WTC11 (cell line): ENCODE data around the gene KNOP1. TPM values are rescaled to one million over a fixed set of nuclear protein-coding genes. Genes with fewer than 3 reads are reported as not detected.

Source experiments
- ATAC-seq: fragments of 200-7000 bp; cut with Tn5 transposase; 2 replicates; pipeline ENCODE4 v1.10.0; 2021; ENCODE audit warnings: mild to moderate bottlenecking, moderate library complexity
- CTCF ChIA-PET: fragments of 300-600 bp; sonication (Branson Sonifier 250); formaldehyde crosslinking; loops from one replicate; lab custom pipeline; 2021; ENCODE audit warnings: antibody characterized with exemption; lab: Charles Lee
- POLR2A ChIA-PET: fragments of 350-600 bp; sonication (Branson Sonifier 250); formaldehyde crosslinking; loops from one replicate; lab custom pipeline; 2021; ENCODE audit warnings: antibody characterized with exemption; lab: Charles Lee
- DNase-seq: peaks from one replicate; pipeline ENCODE4 v3.0.0; 2021; ENCODE audit warnings: low spot score
- H3K27ac Mint-ChIP-seq: 2 replicates; pipeline ENCODE4 v1.8.0; 2021; ENCODE audit warnings: mixed read lengths
- H3K27me3 Mint-ChIP-seq: 2 replicates; pipeline ENCODE4 v1.8.0; 2021; ENCODE audit warnings: low read depth, mild to moderate bottlenecking, moderate library complexity, mixed read lengths
- H3K36me3 Mint-ChIP-seq: 2 replicates; pipeline ENCODE4 v1.8.0; 2021; ENCODE audit warnings: mixed read lengths
- H3K4me1 Mint-ChIP-seq: 2 replicates; pipeline ENCODE4 v1.8.0; 2022; ENCODE audit warnings: mixed read lengths
- H3K4me3 Mint-ChIP-seq: 2 replicates; pipeline ENCODE4 v1.8.0; 2021; ENCODE audit warnings: mild to moderate bottlenecking, moderate library complexity, mixed read lengths
- H3K9me3 Mint-ChIP-seq: 2 replicates; pipeline ENCODE4 v1.8.0; 2021; ENCODE audit warnings: mixed read lengths
- ATF1 ChIP-seq: sonication (generic); formaldehyde crosslinking; IDR thresholded peaks from 2 replicates; pipeline ENCODE4 v1.8.1; 2023; ENCODE audit warnings: mild to moderate bottlenecking, moderate library complexity, missing genetic modification reagents
- CTCF ChIP-seq: fragments of 200-600 bp; IDR thresholded peaks from 2 replicates; pipeline ENCODE4 v1.8.0; 2022; ENCODE audit warnings: antibody characterized with exemption
- EMX1 ChIP-seq: fragments of 250-450 bp; sonication (Bioruptor Pico); IDR thresholded peaks from 2 replicates; pipeline ENCODE4 v1.8.0; 2021; ENCODE audit warnings: mild to moderate bottlenecking
- ESRRA ChIP-seq: sonication (generic); formaldehyde crosslinking; IDR thresholded peaks from 2 replicates; pipeline ENCODE4 v1.8.1; 2022; ENCODE audit warnings: mild to moderate bottlenecking, missing genetic modification reagents, borderline replicate concordance
- FOXJ3 ChIP-seq: sonication (generic); formaldehyde crosslinking; IDR thresholded peaks from 2 replicates; pipeline ENCODE4 v1.9.0; 2021; ENCODE audit warnings: missing genetic modification reagents, mild to moderate bottlenecking, borderline replicate concordance
- JUN ChIP-seq: sonication (generic); formaldehyde crosslinking; IDR thresholded peaks from 2 replicates; pipeline ENCODE4 v1.8.0; 2023; ENCODE audit warnings: mild to moderate bottlenecking, missing genetic modification reagents
- NR1H2 ChIP-seq: sonication (generic); formaldehyde crosslinking; IDR thresholded peaks from 2 replicates; pipeline ENCODE4 v1.9.0; 2021; ENCODE audit warnings: mild to moderate bottlenecking, moderate library complexity, missing genetic modification reagents
- NR3C1 ChIP-seq: sonication (generic); formaldehyde crosslinking; conservative IDR thresholded peaks from 2 replicates; pipeline ENCODE4 v1.8.1; 2023; ENCODE audit warnings: low read depth, mild to moderate bottlenecking, missing genetic modification reagents
- OVOL2 ChIP-seq: fragments of 250-450 bp; sonication (Bioruptor Pico); IDR thresholded peaks from 2 replicates; pipeline ENCODE4 v1.9.0; 2021; ENCODE audit warnings: mild to moderate bottlenecking, borderline replicate concordance
- RELA ChIP-seq: sonication (generic); formaldehyde crosslinking; IDR thresholded peaks from 2 replicates; pipeline ENCODE4 v1.8.1; 2022; ENCODE audit warnings: missing genetic modification reagents, mild to moderate bottlenecking, borderline replicate concordance
- RORB ChIP-seq: fragments of 250-450 bp; sonication (Bioruptor Pico); IDR thresholded peaks from 2 replicates; pipeline ENCODE4 v1.9.0; 2021; ENCODE audit warnings: mild to moderate bottlenecking
- SP1 ChIP-seq: sonication (generic); formaldehyde crosslinking; conservative IDR thresholded peaks from 2 replicates; pipeline ENCODE4 v1.8.1; 2022; ENCODE audit warnings: missing genetic modification reagents
- TEAD4 ChIP-seq: sonication (generic); formaldehyde crosslinking; IDR thresholded peaks from 2 replicates; pipeline ENCODE4 v1.8.0; 2022; ENCODE audit warnings: mild to moderate bottlenecking, missing genetic modification reagents
- ZBTB43 ChIP-seq: sonication (generic); formaldehyde crosslinking; IDR thresholded peaks from 2 replicates; pipeline ENCODE4 v1.8.1; 2023; ENCODE audit warnings: mild to moderate bottlenecking, missing genetic modification reagents
- ZNF121 ChIP-seq: sonication (generic); formaldehyde crosslinking; IDR thresholded peaks from 2 replicates; pipeline ENCODE4 v1.8.0; 2023; ENCODE audit warnings: missing genetic modification reagents
- total RNA-seq: library from RNA; stranded (reverse); gene quantifications from 3 replicates; pipeline ENCODE4 v1.2.3, GENCODE V29; 2021
- TF ChIP-seq, protein P1 (sequence below): sonication (generic); formaldehyde crosslinking; conservative IDR thresholded peaks from 2 replicates; pipeline ENCODE4 v1.8.1; 2022; ENCODE audit warnings: mild to moderate bottlenecking, missing genetic modification reagents
- TF ChIP-seq, protein P2 (sequence below): sonication (generic); formaldehyde crosslinking; IDR thresholded peaks from 2 replicates; pipeline ENCODE4 v1.8.0; 2023; ENCODE audit warnings: missing genetic modification reagents, mild to moderate bottlenecking, borderline replicate concordance
- TF ChIP-seq, protein P3 (sequence below): sonication (generic); formaldehyde crosslinking; IDR thresholded peaks from 2 replicates; pipeline ENCODE4 v1.8.0; 2022; ENCODE audit warnings: mild to moderate bottlenecking, missing genetic modification reagents

KNOP1 gene
- total RNA-seq, 1 experiment from 2014 or later: 102 TPM

GRCh38 chr16:19754644-19755036 is 36.6 kb upstream of the KNOP1 start:
- no peak overlapping the region for H3K27ac Mint-ChIP-seq
- no peak for TF ChIP-seq OVOL2 (CRISPR knock-in tag)
- ChIA-PET POLR2A (no interaction called here), CTCF (no interaction called here)
- H3K9me3 Mint-ChIP-seq: no peaks in the 10 kb centered on the region
- H3K4me3 Mint-ChIP-seq: no peak overlapping the region
- DNase-seq (no peak), ATAC-seq (no peak)
- no peaks in the 10 kb centered on the region for H3K4me1 Mint-ChIP-seq
- H3K27me3 Mint-ChIP-seq: no peaks in the 10 kb centered on the region
- no peaks in the 10 kb centered on the region for H3K36me3 Mint-ChIP-seq

DNA sequence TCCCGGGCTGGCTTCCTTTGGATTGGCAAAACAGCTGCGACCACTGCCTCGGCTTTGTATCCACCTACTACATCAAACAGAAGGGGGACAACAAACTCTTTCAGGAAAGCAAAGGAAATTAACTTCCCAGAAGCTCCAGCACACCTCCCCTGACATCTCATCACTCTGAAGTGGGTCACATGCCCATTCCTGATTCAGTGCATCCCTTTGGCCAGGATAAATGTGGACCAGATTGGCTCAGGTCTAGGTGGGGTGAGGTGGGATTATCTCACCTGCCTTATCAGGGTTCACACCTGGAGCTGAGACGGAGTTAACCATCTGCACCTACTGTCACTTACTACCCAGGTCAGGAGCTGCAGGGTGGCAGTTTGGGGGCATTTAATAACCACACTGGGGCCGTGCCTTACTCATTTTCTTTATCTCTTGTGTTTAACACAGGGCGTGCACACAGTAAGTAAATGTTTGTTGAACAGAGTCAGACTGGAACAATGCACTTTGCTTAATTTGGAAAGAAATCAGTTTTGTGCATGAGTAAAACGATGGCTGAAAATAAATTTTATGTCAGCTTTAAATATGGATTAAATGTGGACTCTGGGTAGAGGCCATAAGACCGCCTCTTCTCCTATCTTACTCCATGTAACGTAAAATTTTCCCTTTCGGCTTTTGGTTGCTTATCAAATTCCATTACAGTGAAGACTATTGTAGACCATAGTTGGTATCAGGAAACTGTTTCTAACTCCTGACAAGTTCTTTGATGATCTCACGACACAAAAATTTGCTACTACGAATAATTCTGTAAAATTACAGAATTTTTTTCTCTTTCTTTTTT is 36.0 kb upstream of the KNOP1 start:
- H3K4me1 Mint-ChIP-seq: no peaks in the 10 kb centered on the region
- no peaks in the 10 kb centered on the region for H3K9me3 Mint-ChIP-seq
- H3K4me3 Mint-ChIP-seq: no peak overlapping the region
- ATAC-seq (no peak), DNase-seq (no peak)
- POLR2A ChIA-PET: no interaction called here
- no peak overlapping the region for H3K27ac Mint-ChIP-seq
- CTCF ChIA-PET: no interaction called here
- H3K27me3 Mint-ChIP-seq: no peaks in the 10 kb centered on the region
- no peaks in the 10 kb centered on the region for H3K36me3 Mint-ChIP-seq
- no peak for TF ChIP-seq ATF1 (CRISPR knock-in tag)
- TF ChIP-seq RELA: no peak
- TF ChIP-seq, protein P1, sequence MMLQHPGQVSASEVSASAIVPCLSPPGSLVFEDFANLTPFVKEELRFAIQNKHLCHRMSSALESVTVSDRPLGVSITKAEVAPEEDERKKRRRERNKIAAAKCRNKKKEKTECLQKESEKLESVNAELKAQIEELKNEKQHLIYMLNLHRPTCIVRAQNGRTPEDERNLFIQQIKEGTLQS: no peak

DNA sequence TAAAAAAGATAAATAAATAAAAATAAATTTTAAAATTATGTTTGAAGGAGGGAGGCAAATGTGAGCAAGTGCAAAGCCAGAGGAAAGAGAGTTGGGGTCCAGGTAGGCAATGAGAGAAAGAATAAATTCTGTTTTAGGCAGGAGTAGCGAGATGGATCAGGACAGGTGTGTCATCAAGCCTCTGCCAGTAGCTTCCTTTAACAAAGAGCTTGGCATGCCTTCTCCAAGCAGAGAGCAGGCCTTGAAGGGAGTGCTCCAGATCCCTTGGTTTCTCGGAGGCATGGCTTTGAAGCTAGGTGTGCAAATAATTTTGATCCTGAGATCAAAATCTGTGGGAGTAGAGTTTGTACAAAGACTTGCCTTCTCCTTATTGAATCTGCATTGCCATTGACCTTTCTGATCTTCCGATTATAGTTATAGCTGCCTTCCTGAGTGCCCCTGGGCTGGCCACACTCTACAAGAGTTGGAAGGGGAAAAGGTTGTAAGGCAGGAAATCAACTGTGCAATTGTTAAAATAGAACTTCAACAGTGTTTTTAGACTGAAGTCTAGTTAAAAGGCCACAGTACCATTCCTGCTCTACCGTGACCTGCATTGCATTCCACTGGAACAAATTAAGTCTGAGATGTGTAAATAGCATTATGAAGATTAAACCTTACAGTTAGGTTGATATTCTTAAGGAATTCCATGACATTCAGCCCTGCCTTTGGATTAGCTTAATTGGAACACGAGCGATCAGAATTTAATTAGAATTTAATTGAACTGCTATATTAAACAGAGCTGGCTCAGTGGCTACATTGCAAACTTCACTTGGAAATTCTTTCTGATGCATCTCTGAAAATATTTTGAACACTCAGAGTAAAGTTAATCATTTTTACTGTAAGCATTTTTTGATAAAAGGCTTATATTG is 33.7 kb upstream of the KNOP1 start:
- POLR2A ChIA-PET: no interaction called here
- no peak for TF ChIP-seq TEAD4 (CRISPR knock-in tag)
- TF ChIP-seq FOXJ3 (CRISPR knock-in tag): no peak
- no peak for TF ChIP-seq NR3C1 (CRISPR knock-in tag)
- TF ChIP-seq, protein P2, sequence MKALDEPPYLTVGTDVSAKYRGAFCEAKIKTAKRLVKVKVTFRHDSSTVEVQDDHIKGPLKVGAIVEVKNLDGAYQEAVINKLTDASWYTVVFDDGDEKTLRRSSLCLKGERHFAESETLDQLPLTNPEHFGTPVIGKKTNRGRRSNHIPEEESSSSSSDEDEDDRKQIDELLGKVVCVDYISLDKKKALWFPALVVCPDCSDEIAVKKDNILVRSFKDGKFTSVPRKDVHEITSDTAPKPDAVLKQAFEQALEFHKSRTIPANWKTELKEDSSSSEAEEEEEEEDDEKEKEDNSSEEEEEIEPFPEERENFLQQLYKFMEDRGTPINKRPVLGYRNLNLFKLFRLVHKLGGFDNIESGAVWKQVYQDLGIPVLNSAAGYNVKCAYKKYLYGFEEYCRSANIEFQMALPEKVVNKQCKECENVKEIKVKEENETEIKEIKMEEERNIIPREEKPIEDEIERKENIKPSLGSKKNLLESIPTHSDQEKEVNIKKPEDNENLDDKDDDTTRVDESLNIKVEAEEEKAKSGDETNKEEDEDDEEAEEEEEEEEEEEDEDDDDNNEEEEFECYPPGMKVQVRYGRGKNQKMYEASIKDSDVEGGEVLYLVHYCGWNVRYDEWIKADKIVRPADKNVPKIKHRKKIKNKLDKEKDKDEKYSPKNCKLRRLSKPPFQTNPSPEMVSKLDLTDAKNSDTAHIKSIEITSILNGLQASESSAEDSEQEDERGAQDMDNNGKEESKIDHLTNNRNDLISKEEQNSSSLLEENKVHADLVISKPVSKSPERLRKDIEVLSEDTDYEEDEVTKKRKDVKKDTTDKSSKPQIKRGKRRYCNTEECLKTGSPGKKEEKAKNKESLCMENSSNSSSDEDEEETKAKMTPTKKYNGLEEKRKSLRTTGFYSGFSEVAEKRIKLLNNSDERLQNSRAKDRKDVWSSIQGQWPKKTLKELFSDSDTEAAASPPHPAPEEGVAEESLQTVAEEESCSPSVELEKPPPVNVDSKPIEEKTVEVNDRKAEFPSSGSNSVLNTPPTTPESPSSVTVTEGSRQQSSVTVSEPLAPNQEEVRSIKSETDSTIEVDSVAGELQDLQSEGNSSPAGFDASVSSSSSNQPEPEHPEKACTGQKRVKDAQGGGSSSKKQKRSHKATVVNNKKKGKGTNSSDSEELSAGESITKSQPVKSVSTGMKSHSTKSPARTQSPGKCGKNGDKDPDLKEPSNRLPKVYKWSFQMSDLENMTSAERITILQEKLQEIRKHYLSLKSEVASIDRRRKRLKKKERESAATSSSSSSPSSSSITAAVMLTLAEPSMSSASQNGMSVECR: no peak
- TF ChIP-seq JUN (CRISPR knock-in tag): no peak
- TF ChIP-seq EMX1 (CRISPR knock-in tag): no peak
- TF ChIP-seq, protein P3, sequence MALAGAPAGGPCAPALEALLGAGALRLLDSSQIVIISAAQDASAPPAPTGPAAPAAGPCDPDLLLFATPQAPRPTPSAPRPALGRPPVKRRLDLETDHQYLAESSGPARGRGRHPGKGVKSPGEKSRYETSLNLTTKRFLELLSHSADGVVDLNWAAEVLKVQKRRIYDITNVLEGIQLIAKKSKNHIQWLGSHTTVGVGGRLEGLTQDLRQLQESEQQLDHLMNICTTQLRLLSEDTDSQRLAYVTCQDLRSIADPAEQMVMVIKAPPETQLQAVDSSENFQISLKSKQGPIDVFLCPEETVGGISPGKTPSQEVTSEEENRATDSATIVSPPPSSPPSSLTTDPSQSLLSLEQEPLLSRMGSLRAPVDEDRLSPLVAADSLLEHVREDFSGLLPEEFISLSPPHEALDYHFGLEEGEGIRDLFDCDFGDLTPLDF: no peak
- no peak for TF ChIP-seq NR1H2 (CRISPR knock-in tag)
- TF ChIP-seq ESRRA: no peak
- no peak for TF ChIP-seq ZBTB43 (CRISPR knock-in tag)
- no peak for TF ChIP-seq RORB (CRISPR knock-in tag)
- TF ChIP-seq SP1: no peak
- TF ChIP-seq ZNF121 (CRISPR knock-in tag): no peak
- TF ChIP-seq CTCF: no peak

More for the DNA sequence above, 33.7 kb upstream of the KNOP1 start:
- Mint-ChIP-seq H3K9me3 (no peaks in the 10 kb centered on the region), H3K4me3 (no peak overlapping the region), H3K36me3 (no peaks in the 10 kb centered on the region), H3K4me1 (peaks cover 2% of the 10 kb centered on the region; the same call in 1 of the 2 replicates), H3K27me3 (no peaks in the 10 kb centered on the region), H3K27ac (no peak overlapping the region)
- CTCF ChIA-PET: interaction anchor here (0.6 to 2.0 kb wide), 3 partner anchors 33 to 192 kb away, joined by 3 to 8 read pairs (median 4); partner anchors contain the start of gene IQCK
- DNase-seq: no peak
- ATAC-seq: no peak
